Fibroblast of pulmonary artery (primary cell): ENCODE data around the gene FAM177B.

ENCODE experiments used
- DNase-seq: peaks from one replicate; pipeline ENCODE4 v3.0.0-alpha.2; 2010; ENCODE audit warnings: low read depth
- H3K4me3 ChIP-seq: replicated peaks from 2 replicates; pipeline ENCODE4 v1.5.1; 2011; ENCODE audit warnings: low read depth, mild to moderate bottlenecking, control low read depth, low read length, moderate library complexity
- CTCF ChIP-seq: IDR thresholded peaks from 2 replicates; pipeline ENCODE4 v1.5.1; 2011; ENCODE audit warnings: mild to moderate bottlenecking, control low read depth, low read length, inconsistent platforms; ENCODE audit errors: missing control alignments

Gene FAM177B

GRCh38 chr1:222704260-222704659 is 32.7 kb upstream of the FAM177B start:
- H3K4me3 ChIP-seq: no peak overlapping the region
- no peak for TF ChIP-seq CTCF

GRCh38 chr1:222706815-222707214 is 30.2 kb upstream of the FAM177B start:
- peak; percentile 3 for TF ChIP-seq CTCF
- DNase-seq: no peak
- H3K4me3 ChIP-seq: no peak overlapping the region

More at GRCh38 chr1:222704260-222704659, 32.7 kb upstream of the FAM177B start:
- DNase-seq: no peak

- no peak for TF ChIP-seq CTCF
- H3K4me3 ChIP-seq: peak overlapping the region; percentile 74
- peak; percentile 31 for DNase-seq
These were observed 27.3 kb upstream of the FAM177B start for GRCh38 chr1:222709700-222710153.

- DNase-seq: peak; percentile 60
- H3K4me3 ChIP-seq: peak overlapping the region; percentile 74
- no peak for TF ChIP-seq CTCF
These were observed 25.4 kb upstream of the FAM177B start for GRCh38 chr1:222711319-222712252.

- H3K4me3 ChIP-seq: peak within 1 kb of the TSS; percentile 74
- peak; percentile 84 for DNase-seq
- TF ChIP-seq CTCF: no peak
These were observed 24.5 kb upstream of the FAM177B start, which contains the start of the genes AIDA and BROX for GRCh38 chr1:222712253-222713090. TSS of gene AIDA (minus strand) at chr1:222712491. CDS start at chr1:222712317, 174 bp downstream. TSS of gene BROX (plus strand) at chr1:222712564. CDS start at chr1:222715700, 3,136 bp downstream.

GRCh38 chr1:222713091-222713961 is 23.7 kb upstream of the FAM177B start:
- peak overlapping the region; percentile 74 for H3K4me3 ChIP-seq
- no peak for TF ChIP-seq CTCF
- peak; percentile 94 for DNase-seq
